Measurements from ENCODE around the gene SYNPO2L.
"Not testable (repeated sequence)": the region's sequence is repeated elsewhere in the genome, so short reads cannot be mapped to it uniquely, and the experiment has no call there.

The SYNPO2L gene, protein sequence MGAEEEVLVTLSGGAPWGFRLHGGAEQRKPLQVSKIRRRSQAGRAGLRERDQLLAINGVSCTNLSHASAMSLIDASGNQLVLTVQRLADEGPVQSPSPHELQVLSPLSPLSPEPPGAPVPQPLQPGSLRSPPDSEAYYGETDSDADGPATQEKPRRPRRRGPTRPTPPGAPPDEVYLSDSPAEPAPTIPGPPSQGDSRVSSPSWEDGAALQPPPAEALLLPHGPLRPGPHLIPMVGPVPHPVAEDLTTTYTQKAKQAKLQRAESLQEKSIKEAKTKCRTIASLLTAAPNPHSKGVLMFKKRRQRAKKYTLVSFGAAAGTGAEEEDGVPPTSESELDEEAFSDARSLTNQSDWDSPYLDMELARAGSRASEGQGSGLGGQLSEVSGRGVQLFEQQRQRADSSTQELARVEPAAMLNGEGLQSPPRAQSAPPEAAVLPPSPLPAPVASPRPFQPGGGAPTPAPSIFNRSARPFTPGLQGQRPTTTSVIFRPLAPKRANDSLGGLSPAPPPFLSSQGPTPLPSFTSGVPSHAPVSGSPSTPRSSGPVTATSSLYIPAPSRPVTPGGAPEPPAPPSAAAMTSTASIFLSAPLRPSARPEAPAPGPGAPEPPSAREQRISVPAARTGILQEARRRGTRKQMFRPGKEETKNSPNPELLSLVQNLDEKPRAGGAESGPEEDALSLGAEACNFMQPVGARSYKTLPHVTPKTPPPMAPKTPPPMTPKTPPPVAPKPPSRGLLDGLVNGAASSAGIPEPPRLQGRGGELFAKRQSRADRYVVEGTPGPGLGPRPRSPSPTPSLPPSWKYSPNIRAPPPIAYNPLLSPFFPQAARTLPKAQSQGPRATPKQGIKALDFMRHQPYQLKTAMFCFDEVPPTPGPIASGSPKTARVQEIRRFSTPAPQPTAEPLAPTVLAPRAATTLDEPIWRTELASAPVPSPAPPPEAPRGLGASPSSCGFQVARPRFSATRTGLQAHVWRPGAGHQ

DNA sequence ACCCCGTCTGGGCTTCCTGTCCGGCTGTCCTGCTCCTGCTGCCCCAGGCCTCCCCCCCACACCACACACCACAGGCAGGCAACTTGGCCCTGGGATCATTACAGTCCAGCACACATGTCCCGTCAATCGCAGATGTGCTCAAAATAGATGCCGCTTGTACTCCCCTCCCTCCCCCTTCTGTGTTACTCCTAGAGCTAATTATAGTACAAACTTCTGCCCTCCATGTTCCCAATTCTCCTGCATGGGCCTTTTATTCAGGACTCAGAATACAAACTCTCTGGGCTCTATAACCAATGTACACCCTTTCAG is at the start of gene SYNPO2L:
Gene SYNPO2L (minus strand): TSS at position 40 of the 309 bp plus-strand sequence. CDS start 107 bp downstream, outside the sequence.
- no peak for DNase-seq

DNA sequence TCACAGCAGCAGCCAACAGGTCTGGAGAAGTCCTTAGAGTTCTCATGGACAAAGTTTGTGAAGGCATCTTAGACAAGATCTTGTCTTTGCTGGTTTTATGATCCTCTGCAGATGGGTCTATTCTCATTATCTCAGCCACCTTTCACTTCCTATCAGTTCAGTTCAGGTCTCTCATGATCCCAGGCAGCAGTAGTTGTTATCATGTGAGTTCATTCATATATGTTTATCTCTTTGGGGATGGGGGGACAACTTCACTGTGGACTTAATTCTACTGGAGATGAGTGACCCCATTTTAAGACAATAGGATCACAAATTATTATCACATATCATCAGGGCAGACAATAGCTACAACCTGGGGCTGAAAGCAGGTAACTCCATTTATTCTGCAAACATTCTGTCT is 48.1 kb upstream of the SYNPO2L start:
- not testable (repeated sequence) for DNase-seq

DNA sequence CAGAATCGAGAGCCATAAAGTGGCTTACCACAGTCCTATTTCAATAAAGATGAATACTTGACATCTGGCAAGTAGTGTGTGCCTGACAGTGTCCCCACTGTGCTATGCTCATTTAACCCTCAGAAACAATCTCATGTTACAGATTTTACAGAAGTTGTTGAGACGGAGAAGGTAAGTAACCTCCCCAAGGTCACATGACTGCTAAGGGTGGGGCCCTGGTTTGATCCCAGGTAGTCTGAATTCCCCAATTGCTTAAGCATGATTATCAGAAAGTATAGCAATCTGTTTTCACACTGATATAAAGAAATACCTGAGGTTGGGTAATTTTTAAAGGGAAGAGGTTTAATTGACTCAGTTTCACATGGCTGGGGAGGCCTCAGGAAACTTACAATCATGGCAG is 43.0 kb upstream of the SYNPO2L start:
- DNase-seq = peak; percentile 19

DNA sequence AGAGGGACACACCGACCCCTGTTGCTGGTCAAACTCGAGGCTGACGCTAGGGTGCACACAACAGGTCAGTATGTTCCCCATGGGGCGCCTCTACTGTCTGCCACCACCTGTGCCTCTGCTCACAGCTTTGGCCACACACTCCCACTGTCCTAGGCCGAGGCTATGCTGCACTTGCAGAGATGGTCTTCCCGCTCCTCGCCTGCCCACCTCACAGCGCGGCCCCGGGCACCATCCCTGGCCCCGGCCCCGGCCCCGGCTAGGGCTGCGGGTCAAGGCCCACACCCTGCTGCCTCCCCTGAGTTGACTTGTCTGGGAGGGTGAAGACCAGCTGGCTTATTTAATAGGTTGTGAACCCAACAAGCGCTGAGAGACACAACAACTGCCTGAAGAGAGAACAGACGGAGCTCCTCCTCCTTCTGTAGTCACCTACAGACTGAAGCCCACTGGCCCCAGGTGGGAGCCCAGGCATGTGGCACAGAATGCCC is 41.9 kb upstream of the SYNPO2L start, which contains the start of gene AGAP5:
Gene AGAP5 (minus strand): TSS at position 435 of the 485 bp plus-strand sequence. CDS start 354 bp downstream, at position 81.
- not testable (repeated sequence) for DNase-seq

DNA sequence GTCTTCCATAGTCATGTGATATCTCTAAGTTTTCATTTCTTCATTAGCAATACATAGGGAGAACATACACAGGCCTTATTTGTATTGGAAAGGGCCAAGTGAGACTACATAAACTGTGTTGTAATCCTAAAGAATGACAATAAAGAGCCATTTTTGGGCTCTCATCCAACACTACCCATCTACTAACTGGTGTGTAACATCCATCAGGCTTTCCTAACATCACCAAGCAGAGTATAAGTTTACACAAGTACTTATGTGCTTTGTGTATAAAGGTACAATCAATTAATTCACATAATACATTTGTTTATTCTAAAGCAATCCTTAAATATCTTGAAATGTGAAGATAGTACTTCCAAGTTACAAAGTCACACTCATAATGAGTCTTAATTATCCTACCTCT is 39.5 kb upstream of the SYNPO2L start:
- DNase-seq = not testable (repeated sequence)

DNA sequence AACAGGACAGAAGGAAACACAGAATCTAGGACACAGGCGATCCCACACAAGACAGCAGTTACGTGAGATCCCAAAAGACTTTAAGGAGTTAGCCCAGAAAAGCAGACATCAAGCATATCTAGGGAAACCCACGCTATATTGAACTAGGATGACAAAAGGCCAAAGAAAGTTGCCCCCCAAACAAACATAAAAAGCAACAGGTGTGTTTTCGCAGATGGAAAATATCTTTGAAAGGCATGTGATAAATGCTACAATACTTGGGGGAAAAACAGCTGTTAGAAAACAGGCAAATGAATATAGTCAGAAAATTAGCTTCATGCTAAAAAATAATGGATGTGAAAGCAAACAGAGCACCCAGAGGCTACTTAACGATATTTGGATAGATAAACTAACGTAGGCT is 34.9 kb upstream of the SYNPO2L start:
- DNase-seq = not testable (repeated sequence)

DNA sequence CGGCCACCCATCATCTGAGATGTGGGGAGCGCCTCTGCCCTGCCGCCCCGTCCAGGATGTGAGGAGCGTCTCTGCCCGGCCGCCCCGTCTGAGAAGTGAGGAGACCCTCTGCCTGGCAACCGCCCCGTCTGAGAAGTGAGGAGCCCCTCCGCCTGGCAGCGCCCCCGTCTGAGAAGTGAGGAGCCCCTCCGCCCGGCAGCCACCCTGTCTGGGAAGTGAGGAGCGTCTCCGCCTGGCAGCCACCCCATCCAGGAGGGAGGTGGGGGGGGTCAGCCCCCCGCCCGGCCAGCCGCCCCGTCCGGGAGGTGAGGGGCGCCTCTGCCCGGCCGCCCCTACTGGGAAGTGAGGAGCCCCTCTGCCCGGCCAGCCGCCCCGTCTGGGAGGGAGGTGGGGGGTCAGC is 33.8 kb upstream of the SYNPO2L start:
- DNase-seq = not testable (repeated sequence)

DNA sequence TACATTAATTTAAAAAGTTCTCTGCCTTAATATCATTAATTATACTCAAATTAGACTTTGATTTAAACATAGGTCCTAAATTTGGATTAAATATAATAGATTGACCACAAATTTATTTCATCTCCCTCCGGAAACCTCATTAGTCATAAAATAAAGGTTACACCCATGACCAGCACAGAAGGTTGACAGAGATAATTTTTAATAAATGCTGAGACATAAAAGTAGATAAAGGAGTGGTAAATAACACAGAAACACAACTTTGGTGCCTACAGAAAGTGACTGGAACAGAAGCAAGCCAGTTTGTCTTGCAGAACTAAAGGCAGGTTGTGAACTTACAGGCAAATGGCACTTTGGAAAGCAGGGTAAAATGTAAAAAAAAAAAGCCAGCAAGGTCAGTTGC is 31.8 kb upstream of the SYNPO2L start:
- not testable (repeated sequence) for DNase-seq

DNA sequence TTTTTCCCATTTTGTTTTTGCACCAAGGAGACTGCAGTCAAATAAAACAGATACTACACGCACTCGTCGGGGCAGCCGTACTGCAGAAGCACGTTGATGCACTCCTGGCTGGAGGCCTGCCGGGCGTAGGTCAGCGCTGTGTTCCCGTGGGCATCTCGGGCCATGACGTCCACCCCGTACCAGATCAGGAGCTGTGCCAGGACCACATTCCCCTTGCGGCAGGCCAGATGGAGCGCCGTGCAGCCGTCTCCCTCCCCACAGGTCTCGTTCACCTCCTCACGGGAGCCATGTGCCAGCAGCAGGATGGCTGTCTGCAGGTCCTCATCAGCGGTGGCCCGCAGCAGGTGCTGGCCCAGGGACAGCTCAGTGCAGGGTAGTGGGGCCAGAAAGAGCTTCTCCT is 18.7 kb upstream of the SYNPO2L start:
- not testable (repeated sequence) for DNase-seq

DNA sequence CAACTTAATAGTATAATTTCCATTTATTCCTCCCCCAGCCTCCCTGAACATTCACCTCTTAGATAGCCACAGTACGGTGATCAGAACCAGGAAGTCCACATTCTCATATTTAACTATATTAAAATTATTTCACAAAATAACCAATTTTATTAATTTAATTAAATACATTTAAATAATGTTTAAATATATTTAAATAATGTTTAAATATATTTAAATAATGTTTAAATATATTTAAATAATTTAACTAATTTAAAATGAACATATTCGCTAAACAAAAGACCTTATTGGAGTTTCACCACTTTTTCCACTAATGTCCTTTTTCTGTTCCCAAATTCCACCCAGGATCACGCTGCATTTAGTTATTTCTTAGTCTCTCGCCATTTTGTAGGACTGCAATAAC is 12.5 kb upstream of the SYNPO2L start:
- DNase-seq = not testable (repeated sequence)

DNA sequence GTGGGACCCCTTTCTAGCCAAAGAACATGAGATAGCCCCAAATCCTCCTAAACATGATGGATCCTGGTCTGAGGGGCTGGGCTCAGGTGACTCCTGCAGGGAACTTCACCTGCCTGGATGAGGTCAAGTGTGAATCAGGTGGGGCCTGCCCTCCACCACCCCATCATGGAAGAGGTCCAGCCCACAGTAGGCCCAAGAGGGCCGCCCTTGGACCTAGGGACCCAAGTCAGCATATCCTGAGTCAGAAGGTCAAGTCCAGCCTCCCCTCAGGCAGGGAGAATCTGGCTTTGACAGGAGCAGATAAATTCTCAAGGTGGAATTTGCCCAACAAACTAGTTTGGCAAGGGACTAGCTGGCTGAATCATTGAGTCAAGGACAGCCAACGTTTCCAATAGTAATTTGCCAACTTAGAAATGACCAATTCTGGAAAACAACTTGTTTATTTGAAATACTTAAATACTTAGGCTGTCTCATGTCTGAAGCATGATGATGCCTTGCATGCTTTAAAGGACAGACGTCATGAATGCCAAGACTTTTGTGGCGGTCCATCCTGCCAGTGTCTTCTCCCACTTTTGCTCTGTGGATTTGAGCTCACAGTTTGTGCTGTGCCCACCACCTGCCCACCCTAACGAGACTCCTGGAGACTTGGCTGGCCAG is 10.5 kb upstream of the SYNPO2L start:
- not testable (repeated sequence) for DNase-seq

DNA sequence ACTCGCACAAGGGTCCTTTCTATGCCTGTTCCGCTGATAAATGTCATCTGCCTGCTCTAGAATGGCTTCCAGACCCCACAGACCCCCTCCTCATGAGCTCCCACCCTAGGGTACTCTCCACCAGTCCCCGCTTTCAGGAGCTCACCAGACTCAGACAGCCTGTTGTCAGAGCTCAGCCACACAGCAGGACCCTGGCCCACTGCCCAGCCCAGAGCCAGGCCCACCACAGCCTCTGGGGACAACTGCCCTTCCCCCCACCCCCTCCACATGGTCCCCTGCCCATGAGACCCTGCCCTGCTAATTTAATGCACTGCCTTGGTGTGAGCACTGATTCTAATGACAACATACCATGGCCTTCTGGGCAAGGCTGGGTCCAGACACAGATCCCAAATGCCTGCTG is 9.8 kb upstream of the SYNPO2L start:
- DNase-seq = not testable (repeated sequence)

DNA sequence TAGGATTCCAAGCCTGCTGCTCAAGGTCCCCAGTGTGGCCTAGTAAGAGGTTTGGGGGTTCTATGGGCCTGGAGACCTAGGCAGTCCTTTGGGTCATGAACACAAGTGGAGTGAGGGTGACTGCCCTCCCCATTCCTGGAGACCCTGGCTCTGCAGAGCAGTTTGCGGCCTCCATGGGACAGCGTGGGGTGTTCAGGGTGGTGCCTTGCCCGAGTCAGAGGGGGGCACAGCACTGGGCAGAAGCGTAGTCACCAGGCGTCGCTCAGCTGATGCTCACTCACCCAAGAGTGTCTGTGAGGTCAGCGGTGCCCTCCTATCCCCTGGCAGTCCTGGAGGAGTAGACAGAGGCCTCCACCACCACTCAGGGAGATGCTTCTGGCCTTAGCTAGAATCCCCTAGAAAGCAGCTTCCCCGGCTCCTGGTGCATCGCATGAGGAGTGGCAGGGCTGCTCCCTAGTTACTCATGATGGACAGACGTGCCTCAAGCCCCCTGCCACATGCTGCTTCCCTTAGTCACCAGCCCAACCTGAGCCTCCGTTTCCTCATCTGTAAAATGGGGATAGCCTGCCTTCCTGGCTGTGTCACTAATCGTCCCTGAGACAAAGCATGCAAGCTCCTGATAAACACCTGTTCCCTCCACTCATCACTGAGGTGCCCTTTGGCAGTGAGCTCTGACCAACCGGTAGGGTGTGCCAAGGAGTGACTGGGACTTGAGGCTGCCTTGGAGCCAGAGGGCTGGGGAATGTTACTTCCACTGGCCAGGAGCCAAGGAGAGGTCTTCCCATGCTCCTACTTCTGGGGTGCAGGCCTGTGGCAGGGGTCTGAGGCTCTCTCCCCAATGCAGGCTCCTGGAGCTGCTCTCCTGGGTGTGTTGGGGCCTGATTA is 8.6 kb upstream of the SYNPO2L start:
- DNase-seq = not testable (repeated sequence)

DNA sequence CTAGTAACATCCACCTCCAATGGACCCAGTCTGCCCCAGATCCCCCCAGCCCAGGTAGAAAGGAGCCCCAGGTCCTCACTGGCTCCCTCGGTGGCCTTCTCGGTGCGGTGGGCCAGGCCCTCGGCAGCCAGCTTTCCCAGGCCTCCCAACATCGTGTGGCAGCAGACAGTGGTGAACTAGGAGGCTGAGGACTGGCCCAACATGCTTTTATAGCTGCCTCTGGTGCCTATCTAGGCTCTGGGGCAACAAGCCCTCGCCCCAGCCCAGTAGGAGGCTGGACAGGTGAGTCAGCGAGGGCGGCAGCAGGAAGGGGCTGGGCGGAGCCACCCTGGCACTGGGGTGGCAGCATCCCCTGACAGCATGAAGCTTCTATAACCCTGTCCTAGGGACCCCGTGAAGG is 7.8 kb upstream of the SYNPO2L start:
- DNase-seq = not testable (repeated sequence)

DNA sequence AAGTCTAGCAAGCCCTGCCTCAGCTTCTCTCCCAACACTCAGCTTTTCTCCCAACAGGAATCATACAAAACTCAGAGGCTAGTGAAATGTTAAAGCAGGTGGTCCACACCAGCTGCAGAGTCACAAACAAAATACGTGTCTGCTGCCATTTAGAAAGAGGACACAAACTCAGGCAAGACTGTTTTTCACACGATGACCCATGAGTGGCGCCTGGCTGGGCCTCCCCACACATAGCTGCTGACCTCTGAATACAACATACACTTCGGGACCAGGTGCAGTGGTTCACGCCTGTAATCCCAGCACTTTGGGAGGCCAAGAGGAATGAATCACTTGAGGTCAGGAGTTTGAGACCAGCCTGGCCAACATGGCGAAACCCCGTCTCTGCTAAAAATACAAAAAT is 6.9 kb upstream of the SYNPO2L start:
- not testable (repeated sequence) for DNase-seq

DNA sequence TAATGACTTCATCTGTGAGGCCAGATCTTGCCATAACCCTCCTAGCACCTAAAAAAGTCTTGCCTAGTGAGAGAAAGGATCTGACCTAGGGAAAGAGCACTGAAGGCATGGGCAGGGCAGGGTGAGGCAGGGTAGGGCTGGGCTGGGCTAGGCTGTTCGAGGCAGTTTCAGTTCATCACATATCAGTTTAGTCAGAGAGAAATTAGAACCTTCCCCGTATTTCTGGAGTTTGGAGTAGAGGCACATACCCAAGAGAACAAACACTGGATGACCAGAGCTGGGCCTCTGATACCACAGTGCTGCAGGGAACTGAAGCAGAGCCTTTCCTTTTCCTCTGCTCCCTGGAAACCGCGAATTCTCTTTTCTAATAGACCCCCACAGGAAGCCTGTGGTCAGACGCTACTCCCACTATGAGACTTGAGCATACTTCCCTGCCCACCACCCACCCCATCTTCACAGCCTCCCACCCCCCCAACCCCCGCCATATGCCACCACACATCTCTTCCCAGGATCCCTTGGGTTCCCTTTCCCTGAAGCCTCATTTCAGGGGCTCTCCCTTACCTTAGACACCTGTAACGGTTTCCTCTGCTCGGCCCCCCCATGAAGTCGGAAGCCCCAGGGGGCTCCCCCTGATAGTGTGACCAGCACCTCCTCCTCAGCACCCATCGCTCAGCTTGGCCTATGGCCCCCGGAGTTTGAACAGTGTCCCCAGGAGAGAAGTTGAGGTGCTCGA is 406 bp downstream of the SYNPO2L start:
- no peak for DNase-seq

DNA sequence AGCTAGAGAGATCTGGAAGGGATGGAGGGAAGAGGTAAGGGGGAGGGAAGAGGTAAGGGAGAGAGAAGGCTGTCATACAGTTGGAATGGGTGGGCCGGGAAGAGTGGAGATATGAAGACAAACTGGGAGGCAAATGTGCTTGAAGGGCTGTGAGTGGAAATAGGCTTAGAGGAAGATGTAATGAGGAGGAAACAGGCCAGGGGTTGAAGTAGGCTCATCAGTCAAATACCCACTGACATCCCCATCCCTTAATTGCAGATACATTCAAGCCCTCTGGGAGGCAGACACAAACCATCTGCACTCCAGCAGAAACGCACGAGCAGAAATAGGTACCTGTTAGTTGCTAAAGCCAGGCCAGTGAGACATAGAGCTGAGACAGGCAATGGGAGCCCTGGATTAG is 2.1 kb downstream of the SYNPO2L start:
- DNase-seq = no peak

DNA sequence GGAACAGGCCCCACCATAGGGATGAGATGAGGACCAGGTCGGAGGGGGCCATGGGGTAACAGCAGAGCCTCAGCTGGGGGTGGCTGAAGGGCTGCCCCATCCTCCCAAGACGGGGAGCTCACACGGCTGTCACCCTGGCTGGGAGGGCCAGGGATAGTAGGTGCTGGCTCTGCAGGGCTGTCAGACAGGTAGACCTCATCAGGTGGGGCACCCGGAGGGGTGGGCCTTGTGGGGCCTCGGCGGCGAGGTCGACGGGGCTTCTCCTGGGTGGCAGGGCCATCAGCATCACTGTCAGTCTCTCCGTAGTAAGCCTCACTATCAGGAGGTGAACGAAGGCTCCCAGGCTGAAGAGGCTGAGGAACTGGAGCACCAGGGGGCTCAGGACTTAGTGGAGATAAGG is 2.6 kb downstream of the SYNPO2L start:
- DNase-seq = no peak

DNA sequence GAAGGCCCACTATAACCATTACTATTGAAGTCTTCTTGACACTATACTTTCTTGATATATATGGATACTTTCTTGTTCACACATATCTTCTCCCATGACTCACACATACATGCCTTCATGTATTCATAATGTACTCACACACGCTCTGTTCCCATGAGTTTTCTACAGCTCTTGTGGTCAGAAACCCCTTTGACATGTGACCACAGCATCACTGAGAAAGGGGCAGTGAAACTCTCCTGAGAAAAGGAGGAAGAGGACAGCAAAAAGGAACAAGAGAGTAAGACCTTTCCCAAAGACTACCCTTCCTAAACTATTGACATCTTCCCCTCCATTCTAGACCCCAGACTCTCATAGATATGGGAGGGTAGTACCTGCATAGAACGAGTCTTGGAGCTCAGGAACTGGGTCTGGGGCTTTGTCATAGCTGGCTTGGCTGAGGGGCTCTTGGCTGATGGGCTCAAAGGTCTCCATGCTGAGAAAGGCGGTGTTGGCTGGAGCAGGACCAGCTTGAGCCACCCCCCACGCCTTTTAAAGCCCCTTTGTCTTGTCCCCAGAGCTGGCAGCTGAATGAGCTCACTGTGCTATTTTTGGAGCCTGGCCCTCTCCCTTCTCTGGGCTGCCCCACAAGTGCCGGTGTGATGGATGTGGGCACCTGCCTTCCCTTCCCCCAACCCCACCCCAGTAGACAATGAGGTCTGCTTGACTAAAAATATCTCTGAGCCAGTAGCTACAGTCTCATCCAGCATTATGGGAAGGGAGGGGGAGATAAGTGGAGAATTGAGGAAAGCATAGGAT is 5.1 kb downstream of the SYNPO2L start:
- no peak for DNase-seq

DNA sequence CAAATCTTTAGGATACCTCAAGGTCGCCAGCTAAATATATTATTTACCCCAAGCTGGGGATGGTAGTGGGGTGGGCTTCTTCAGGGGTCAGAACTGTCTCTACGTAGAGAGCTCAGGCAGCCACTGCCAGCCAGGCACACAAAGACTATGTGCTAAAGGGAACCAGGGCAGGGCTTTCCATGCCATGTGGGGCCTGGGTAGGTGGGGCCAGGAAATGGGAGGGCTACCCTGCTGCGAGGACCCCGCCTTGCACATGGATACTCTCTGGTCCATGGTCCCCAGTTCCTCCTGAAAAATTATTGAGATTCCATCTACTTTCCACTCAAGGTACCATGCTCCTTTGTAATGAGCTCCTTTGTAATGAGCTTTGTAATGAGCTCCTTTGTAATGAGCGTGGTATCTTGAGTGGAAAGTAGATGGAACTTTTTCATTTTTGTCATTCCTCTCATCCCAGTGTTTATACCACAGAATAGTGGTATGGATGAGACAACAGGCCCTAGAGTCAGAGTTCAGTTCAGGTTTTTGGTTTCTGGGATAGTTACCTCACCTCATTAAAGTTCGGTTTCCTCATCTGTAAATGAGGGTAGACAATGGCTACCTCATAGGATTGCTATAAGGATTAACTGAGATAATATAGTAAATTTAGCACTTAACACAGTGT is 5.8 kb downstream of the SYNPO2L start:
- DNase-seq = no peak

Data from NCI-H2171 treated with DMSO at 0.1 percent for 48 hours (cell line).